ENCODE data around the gene PRKACA.

GRCh38 chr19:14097532-14098151, 19.9 kb downstream of the PRKACA start:
- TF ChIP-seq ZNF366 (tag by site-specific recombination; conservative IDR thresholded peaks at IDR 0.05) (no peak), KLF16 (tag by site-specific recombination; IDR thresholded peaks at IDR 0.05) (no peak), ZBTB17 (tag by site-specific recombination; IDR thresholded peaks at IDR 0.05) (no peak), KLF9 (tag by site-specific recombination; IDR thresholded peaks at IDR 0.05; ENCODE audit: low read depth) (no peak), ZNF133 (tag by site-specific recombination; IDR thresholded peaks at IDR 0.05) (no peak), ZNF394 (tag by site-specific recombination; IDR thresholded peaks at IDR 0.05; ENCODE audit: borderline replicate concordance) (no peak), ZNF10 (tag by site-specific recombination; IDR thresholded peaks at IDR 0.05) (no peak), ZNF792 (tag by site-specific recombination; IDR thresholded peaks at IDR 0.05) (no peak), ZNF837 (tag by site-specific recombination; IDR thresholded peaks at IDR 0.05) (no peak), ZNF274 (IDR thresholded peaks at IDR 0.05; ENCODE audit: low read length) (no peak), ZNF274 (tag by site-specific recombination; IDR thresholded peaks at IDR 0.05; ENCODE audit: borderline replicate concordance) (no peak), ZNF76 (tag by site-specific recombination; IDR thresholded peaks at IDR 0.05; ENCODE audit: borderline replicate concordance, low read depth) (no peak), FEZF1 (tag by site-specific recombination; IDR thresholded peaks at IDR 0.05) (no peak)
- TF ChIP-seq, protein P1, sequence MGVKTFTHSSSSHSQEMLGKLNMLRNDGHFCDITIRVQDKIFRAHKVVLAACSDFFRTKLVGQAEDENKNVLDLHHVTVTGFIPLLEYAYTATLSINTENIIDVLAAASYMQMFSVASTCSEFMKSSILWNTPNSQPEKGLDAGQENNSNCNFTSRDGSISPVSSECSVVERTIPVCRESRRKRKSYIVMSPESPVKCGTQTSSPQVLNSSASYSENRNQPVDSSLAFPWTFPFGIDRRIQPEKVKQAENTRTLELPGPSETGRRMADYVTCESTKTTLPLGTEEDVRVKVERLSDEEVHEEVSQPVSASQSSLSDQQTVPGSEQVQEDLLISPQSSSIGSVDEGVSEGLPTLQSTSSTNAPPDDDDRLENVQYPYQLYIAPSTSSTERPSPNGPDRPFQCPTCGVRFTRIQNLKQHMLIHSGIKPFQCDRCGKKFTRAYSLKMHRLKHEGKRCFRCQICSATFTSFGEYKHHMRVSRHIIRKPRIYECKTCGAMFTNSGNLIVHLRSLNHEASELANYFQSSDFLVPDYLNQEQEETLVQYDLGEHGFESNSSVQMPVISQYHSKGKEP (tag by site-specific recombination; IDR thresholded peaks at IDR 0.05) = no peak
- TF ChIP-seq, protein P2, sequence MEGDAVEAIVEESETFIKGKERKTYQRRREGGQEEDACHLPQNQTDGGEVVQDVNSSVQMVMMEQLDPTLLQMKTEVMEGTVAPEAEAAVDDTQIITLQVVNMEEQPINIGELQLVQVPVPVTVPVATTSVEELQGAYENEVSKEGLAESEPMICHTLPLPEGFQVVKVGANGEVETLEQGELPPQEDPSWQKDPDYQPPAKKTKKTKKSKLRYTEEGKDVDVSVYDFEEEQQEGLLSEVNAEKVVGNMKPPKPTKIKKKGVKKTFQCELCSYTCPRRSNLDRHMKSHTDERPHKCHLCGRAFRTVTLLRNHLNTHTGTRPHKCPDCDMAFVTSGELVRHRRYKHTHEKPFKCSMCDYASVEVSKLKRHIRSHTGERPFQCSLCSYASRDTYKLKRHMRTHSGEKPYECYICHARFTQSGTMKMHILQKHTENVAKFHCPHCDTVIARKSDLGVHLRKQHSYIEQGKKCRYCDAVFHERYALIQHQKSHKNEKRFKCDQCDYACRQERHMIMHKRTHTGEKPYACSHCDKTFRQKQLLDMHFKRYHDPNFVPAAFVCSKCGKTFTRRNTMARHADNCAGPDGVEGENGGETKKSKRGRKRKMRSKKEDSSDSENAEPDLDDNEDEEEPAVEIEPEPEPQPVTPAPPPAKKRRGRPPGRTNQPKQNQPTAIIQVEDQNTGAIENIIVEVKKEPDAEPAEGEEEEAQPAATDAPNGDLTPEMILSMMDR (tag by site-specific recombination; IDR thresholded peaks at IDR 0.05) = no peak

All from HEK293 (cell line).